Superior temporal gyrus (tissue), 1 donor: Measurements from ENCODE around the gene PLCH1.

ENCODE experiments used
- DNase-seq: peaks from one replicate; pipeline ENCODE4 v3.0.0-alpha.2; 2016; ENCODE audit errors: extremely low spot score

The PLCH1 gene

GRCh38 chr3:155608228-155608920 is 136.5 kb downstream of the PLCH1 start:
- DNase-seq: no peak

- DNase-seq: no peak
Observed at GRCh38 chr3:155607761-155608160, 137.1 kb downstream of the PLCH1 start.

- DNase-seq: no peak
Observed at GRCh38 chr3:155605571-155605970, 139.3 kb downstream of the PLCH1 start.

DNA sequence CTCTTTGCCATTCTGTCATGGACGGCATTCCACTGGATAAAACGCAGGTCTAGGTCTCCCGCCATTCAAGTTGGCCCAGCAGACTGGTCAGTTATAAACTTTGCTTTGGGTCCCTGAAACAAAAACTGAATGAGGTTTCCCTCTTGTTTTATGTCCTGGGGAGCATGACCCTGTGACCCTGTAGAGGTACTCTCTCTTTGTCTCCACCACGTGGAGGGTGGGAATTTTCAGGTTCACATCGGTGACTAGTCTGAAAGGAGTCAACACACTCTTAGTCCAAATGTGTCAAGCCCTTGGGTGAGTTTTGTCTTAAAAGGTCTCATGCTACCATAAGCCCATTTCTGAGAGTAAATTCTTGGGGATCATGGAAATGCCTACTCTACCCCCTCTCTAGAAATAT is 139.9 kb downstream of the PLCH1 start:
- DNase-seq: no peak

DNA sequence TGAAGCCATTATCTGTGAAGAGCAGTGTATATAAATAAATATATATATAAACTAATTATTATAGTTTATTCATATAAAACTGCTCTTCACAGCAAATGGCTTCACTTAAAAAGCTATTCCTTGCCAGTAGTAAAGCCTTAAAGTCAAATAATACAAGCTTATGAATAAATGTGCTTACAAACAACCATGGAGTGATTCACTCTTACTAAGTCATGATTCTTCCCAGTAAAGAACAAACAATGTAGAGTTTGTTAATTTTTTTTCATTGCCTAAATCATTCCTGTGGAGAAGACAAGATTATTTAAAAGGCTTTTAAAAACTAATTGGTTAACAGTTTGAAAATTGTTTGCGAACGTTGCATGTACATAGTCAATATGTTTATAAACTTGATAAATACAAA is 140.7 kb downstream of the PLCH1 start:
- DNase-seq: no peak

DNA sequence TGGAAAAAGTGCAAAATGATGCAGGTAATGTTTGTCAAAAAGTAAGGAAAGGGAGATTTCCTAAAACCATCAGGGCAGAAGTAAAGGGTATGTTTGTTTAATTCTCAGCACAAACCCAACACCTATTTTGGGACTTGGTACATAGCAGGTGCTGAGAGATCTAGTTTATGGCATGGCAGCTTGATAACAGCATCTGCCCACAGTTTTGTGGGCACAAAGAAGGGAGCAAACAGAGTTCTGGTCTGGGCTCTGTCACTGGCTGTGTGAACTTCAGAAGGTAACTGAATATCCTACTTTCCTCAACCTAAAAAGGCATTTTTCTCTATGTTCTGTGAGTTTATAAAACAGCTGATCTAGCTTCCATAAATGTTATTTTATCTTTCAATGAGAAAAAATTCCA is 141.6 kb downstream of the PLCH1 start:
- no peak for DNase-seq

DNA sequence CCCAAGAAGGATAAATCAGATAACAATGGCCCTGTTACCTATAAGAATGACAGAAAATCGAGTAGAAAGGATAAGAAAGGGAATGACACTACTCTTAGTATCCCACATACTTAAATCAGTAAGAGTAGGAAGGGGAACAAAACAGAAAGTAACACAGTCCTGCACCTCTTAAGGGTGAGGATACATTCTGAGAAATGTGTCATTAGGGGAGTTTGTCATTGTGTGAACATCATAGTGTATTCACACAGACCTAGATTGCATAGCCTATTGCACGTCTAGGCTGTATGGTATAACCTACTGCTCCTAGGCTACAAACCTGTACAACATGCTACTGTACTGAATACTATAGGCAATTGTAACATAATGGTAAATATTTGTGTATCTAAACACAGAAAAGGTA is 142.6 kb downstream of the PLCH1 start:
- DNase-seq: no peak

- no peak for DNase-seq
Observed at GRCh38 chr3:155598671-155599070, 146.2 kb downstream of the PLCH1 start.

DNA sequence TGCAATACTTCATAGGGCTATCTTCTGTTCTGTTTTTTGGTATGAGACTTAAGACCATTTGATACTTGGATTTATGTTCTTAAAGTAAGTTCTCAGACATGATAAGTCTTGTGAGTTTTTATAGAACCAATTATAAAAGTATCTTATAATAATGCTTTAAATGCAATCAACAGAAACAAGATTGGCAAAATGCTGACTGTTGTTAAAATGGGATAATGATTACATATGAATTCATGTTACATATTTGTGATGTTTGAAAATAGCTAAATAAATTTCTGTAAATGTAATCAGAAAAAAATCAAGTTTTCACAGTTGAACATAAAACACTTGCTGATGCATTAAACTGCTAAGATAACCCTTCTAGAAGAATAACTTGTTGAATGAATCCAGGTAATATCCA is 148.3 kb downstream of the PLCH1 start:
- no peak for DNase-seq

- no peak for DNase-seq
Observed at GRCh38 chr3:155595371-155595770, 149.5 kb downstream of the PLCH1 start.

DNA sequence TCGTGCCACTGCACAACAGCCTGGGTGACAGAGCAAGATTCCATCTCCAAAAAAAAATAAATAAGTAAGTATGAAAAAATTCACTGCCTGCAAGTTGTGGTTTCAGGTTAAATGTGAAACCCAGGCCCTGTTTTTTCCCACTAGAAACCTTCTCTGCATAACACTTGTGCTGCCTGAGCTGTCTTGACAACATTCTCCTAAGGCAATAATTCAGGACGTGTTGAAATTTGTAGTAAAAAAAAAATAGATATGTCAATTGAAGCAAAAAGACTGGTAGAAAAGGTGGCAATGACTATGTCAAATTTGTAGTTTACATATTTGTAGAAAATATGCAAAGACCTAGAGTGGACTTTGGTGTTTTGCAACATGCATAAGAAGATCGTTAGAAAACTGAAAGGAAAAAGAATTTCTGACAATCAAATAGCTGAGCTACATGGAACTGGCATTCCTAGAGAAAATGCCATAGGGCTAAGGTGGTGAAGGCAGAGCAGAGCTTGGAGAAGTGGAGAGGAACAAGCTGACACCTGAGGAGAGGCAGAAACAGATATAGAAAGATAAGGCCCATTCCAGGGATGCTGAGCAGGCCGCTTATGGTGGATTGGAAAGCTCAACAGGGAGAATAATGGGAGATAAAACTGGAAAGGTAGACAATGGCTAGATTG is 150.2 kb downstream of the PLCH1 start:
- no peak for DNase-seq

DNA sequence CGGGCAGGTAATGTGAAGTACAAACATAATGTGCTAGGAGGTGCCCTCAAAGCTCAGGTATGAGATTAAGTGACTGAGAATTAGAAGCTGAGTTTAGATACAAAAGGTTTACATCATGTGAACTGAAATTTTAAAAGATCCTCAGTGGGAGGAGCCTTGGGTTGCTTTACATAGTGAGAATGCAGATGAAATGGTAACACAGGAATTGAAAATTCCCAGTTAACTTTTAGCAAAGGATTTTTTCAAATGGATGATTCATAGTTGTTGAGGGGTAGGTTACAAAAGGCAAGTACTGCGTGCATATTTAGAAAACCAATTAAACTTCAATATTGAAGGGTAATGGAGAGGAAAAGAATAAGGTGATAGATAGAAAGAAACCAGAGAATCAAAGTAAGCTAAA is 157.3 kb downstream of the PLCH1 start:
- no peak for DNase-seq

- no peak for DNase-seq
Observed at GRCh38 chr3:155585384-155585783, 159.5 kb downstream of the PLCH1 start.

GRCh38 chr3:155581579-155581978 is 163.3 kb downstream of the PLCH1 start:
- no peak for DNase-seq

- DNase-seq: peak; percentile 55
Observed at GRCh38 chr3:155572085-155572484, 172.8 kb downstream of the PLCH1 start.

DNA sequence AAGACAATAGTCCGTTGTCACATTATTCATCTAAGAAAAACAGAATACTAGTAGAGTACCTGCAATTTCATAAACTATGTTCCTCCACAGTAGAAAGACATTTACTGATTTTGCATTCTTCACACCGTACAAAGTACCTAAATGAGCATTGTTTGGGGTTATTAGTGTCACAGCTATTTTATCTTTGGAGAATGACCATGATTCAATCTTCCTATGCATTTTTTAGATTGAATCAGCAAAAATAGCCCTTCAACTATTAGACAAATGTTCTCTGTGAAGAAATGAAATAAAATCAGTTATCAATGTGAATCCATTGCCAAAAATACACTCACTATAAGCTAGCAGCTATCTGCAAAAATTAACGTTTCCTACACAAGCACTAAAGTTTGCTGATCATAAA is 176.6 kb downstream of the PLCH1 start:
- DNase-seq: no peak

DNA sequence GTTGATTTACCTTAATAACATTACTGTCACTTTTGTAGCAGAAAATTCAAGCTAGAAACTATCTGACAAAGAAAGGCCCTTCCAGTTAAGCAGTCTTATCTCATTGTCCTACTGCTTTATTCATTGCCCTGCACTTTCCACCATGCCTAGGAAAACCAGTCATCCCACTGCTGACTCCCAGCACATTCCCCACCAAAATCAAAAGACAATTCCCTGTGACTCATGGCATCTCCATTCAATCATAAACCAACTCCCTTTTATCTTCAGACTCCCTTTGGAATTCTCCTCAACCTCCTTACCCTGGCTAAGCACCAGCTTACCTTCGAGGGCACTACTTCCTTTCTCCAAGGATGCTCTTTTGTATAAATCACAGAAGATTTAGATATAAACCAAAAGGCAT is 184.3 kb downstream of the PLCH1 start:
- DNase-seq: no peak

DNA sequence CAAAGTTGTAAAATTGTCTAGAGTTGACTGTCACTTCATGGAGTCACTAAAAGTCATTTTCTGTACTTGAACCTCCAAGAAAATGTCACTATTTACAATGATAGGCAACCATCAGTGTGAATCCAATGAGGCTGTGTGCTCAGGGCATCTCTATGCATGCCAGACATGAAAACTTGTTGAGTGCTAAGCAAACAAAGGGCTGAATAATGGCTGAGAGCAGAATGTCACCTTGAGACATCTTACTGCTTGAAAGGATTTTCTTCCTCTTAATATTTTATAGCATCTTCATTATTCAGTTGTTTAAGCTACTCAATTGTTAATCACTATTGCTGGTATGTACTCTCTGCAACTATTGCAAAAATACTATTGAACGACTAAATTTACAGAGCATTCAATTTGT is 184.7 kb downstream of the PLCH1 start:
- DNase-seq: no peak

DNA sequence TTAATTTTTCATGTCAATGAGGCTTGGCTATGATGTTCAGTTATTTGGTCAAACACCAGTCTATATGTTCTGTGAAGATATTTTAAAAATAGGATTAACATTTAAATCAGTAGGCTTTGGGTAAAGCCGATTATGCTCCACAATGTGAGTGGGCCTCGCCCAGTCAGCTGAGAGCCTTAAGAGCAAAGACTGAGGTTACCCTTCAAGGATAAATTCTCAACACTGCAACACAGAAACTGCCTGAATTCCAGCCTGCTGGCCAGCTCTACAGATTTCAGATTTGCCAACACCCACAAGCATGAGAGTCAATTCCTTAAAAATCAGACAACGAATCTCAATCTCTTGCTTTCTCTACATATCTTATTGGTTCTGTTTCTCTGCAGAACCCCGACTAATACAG is 188.3 kb downstream of the PLCH1 start:
- no peak for DNase-seq

DNA sequence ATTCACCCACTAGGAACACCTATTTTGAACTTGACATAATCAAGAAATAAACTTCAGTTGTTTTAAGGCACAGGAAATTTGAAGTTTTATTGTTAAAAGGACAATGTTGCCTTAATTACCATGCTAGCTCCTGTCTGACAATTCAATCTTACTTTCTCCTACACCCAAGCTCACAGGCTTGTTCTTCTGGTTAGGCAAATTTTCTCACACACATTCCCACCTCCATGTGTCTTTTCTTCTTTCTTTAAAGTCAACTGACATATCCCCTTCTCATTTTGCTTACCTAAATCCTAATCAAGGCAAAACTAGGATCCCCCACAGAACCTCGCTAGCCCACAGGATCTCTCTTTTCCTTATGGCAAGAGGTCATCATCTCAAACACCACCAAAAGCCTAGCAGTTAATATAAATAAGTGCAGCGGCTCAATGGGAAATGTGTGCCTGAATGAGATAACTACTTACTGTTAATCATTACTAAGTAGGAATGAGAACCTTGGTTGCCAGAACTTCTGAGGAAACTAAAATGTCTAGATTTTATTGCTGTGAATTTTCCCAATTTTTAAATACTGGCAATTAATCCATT is 189.3 kb downstream of the PLCH1 start:
- no peak for DNase-seq

DNA sequence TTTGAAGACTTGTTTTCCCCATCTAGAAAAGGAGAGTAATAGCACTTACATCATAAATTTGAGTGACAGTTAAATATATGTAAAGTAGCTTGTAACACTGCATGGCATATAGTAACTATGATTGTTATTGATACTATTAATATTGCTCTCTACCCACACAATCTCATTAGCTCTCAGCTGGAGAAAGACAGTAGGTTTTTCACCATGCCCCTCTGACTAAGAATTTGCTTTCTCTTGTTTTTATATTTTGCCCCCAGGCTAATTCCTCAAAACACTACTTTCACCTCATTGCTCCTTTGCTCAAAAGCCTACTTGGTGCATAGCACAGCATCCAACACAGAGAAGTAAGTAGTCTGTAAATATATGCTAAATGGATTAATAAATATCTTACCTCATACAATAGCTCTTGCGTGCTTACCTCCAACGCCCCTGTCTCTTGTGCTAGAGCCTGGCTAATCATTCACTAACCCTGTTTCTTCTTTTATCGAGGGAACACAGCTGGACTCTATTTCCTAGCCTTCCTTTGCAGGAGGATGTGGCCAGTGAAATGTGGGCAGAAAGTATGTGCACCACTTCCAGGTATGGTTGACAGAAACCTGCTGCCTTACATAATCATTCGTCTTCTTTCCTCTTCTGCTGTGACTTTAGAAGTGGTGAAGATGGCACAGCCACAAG is 190.0 kb downstream of the PLCH1 start:
- no peak for DNase-seq

DNA sequence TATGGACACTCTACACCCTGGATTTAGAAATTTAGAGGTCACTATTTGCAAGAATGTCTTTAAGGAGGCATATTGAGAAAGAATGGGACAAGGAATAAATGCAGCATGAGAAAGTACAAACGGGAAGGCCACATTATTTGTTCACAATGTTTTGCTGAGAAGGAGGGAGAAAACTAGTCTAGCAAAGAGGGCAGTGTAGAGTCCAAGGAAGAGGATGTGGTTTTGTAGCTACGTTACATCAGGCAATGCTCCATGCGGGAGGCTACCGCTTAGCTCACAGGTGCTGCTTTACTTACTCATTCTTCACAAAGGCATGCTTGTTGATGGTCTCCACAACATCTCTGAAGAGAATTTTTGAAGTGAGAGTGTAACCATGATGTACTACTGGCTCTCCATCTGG is 191.1 kb downstream of the PLCH1 start:
- DNase-seq: no peak

DNA sequence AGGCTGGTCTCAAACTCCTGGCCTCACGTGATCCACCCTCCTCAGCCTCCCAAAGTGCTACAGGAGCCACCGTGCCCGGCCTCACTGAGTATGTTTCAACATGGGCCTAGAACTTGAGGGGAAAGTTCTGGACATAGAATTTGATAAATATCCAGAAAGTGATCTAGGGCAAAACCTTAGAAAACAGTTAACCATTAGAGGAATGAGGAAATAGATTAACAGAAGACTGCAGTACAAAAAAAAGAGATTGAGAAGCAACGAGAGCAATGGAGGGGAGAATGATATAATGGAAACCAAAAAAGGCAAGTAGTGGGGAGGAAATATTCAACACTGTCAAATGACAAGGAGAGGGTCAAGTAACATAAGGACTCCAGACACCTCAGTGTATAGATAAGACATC is 191.5 kb downstream of the PLCH1 start:
- DNase-seq: no peak
